Measurements from ENCODE around the gene CEP128. TPM values are rescaled to one million over a fixed set of nuclear protein-coding genes. Genes with fewer than 3 reads are reported as not detected.

CEP128 gene
- total RNA-seq, 2 experiments from 2014 or later: 18.6 to 21.6 TPM

- no peak for ATAC-seq
- POLR2A ChIA-PET: no interaction called here
Observed at GRCh38 chr14:80494769-80495168, 446.8 kb downstream of the CEP128 start.

GRCh38 chr14:80493620-80494019 is 447.9 kb downstream of the CEP128 start:
- ChIA-PET CTCF (interaction anchor here (0.7 to 1.3 kb wide), 3 partner anchors 10 to 189 kb away, joined by 3 read pairs; no protein-coding TSS in a partner anchor), POLR2A (no interaction called here)
- intact Hi-C loops (cut with DNase I, micrococcal nuclease): no loop called here
- ATAC-seq: no peak
- Mint-ChIP-seq H3K4me3 (no peak overlapping the region), H3K27me3 (no peaks in the 10 kb centered on the region), H3K27ac (no peak overlapping the region), H3K9me3 (ENCODE audit: low read depth) (no peaks in the 10 kb centered on the region), H3K36me3 (ENCODE audit: low read depth) (peaks cover 4% of the 10 kb centered on the region), H3K4me1 (peaks cover 8% of the 10 kb centered on the region)
- DNase-seq: no peak

More at GRCh38 chr14:80494769-80495168, 446.8 kb downstream of the CEP128 start:
- intact Hi-C loops (cut with DNase I, micrococcal nuclease): no loop called here
- Mint-ChIP-seq H3K27me3 (no peaks in the 10 kb centered on the region), H3K4me1 (peaks cover 8% of the 10 kb centered on the region), H3K27ac (no peak overlapping the region), H3K36me3 (ENCODE audit: low read depth) (peaks cover 4% of the 10 kb centered on the region), H3K9me3 (ENCODE audit: low read depth) (no peaks in the 10 kb centered on the region), H3K4me3 (no peak overlapping the region)
- DNase-seq: no peak
- CTCF ChIA-PET: interaction anchor here (1.1 kb wide), 1 partner anchor 27 kb away, joined by 3 read pairs; no protein-coding TSS in a partner anchor

- intact Hi-C loops (cut with DNase I, micrococcal nuclease): no loop called here
- H3K4me1 Mint-ChIP-seq: peaks cover 8% of the 10 kb centered on the region
- POLR2A ChIA-PET: no interaction called here
- H3K9me3 Mint-ChIP-seq (ENCODE audit: low read depth): no peaks in the 10 kb centered on the region
- no peak for ATAC-seq
- no peak for DNase-seq
- H3K36me3 Mint-ChIP-seq (ENCODE audit: low read depth): no peaks in the 10 kb centered on the region
- no peak overlapping the region for H3K4me3 Mint-ChIP-seq
- CTCF ChIA-PET: interaction anchor here (0.6 to 0.8 kb wide), 2 partner anchors 22 to 287 kb away, joined by 3 read pairs; no protein-coding TSS in a partner anchor
- no peaks in the 10 kb centered on the region for H3K27me3 Mint-ChIP-seq
- no peak overlapping the region for H3K27ac Mint-ChIP-seq
Observed at GRCh38 chr14:80491650-80492049, 449.9 kb downstream of the CEP128 start.

GRCh38 chr14:80491131-80491530 is 450.4 kb downstream of the CEP128 start:
- CTCF ChIA-PET: interaction anchor here (0.8 kb wide), 1 partner anchor 23 kb away, joined by 3 read pairs; no protein-coding TSS in a partner anchor

GRCh38 chr14:80489513-80489912 is 452.0 kb downstream of the CEP128 start:
- no peaks in the 10 kb centered on the region for H3K36me3 Mint-ChIP-seq (ENCODE audit: low read depth)
- POLR2A ChIA-PET: no interaction called here

More at GRCh38 chr14:80491131-80491530, 450.4 kb downstream of the CEP128 start:
- intact Hi-C loops (cut with DNase I, micrococcal nuclease): no loop called here
- ATAC-seq (peak; percentile 70), DNase-seq (peak; percentile 21)
- no peaks in the 10 kb centered on the region for H3K27me3 Mint-ChIP-seq
- POLR2A ChIA-PET: no interaction called here
- no peaks in the 10 kb centered on the region for H3K36me3 Mint-ChIP-seq (ENCODE audit: low read depth)
- peaks cover 8% of the 10 kb centered on the region for H3K4me1 Mint-ChIP-seq
- no peak overlapping the region for H3K27ac Mint-ChIP-seq
- H3K9me3 Mint-ChIP-seq (ENCODE audit: low read depth): no peaks in the 10 kb centered on the region
- H3K4me3 Mint-ChIP-seq: no peak overlapping the region

GRCh38 chr14:80485764-80486163 is 455.8 kb downstream of the CEP128 start:
- intact Hi-C loops (cut with DNase I, micrococcal nuclease): no loop called here
- ATAC-seq (no peak), DNase-seq (no peak)
- Mint-ChIP-seq H3K4me3 (no peak overlapping the region), H3K27ac (no peak overlapping the region), H3K9me3 (ENCODE audit: low read depth) (no peaks in the 10 kb centered on the region), H3K36me3 (ENCODE audit: low read depth) (no peaks in the 10 kb centered on the region), H3K27me3 (no peaks in the 10 kb centered on the region), H3K4me1 (no peaks in the 10 kb centered on the region)
- POLR2A ChIA-PET: no interaction called here
- CTCF ChIA-PET: no interaction called here

More at GRCh38 chr14:80489513-80489912, 452.0 kb downstream of the CEP128 start:
- Mint-ChIP-seq H3K27me3 (no peaks in the 10 kb centered on the region), H3K4me1 (peaks cover 8% of the 10 kb centered on the region), H3K9me3 (ENCODE audit: low read depth) (no peaks in the 10 kb centered on the region), H3K4me3 (no peak overlapping the region), H3K27ac (no peak overlapping the region)
- ATAC-seq: no peak
- no peak for DNase-seq
- intact Hi-C loops (cut with DNase I, micrococcal nuclease): no loop called here
- CTCF ChIA-PET: interaction anchor here (0.6 to 1.1 kb wide), 2 partner anchors 8 to 59 kb away, joined by 3 to 4 read pairs; no protein-coding TSS in a partner anchor

- DNase-seq (no peak), ATAC-seq (no peak)
- H3K36me3 Mint-ChIP-seq (ENCODE audit: low read depth): no peaks in the 10 kb centered on the region
- intact Hi-C loops (cut with DNase I, micrococcal nuclease): no loop called here
- H3K9me3 Mint-ChIP-seq (ENCODE audit: low read depth): no peaks in the 10 kb centered on the region
- ChIA-PET POLR2A (no interaction called here), CTCF (interaction anchor here (1.2 kb wide), 1 partner anchor 10 kb away, joined by 3 read pairs; no protein-coding TSS in a partner anchor)
- no peaks in the 10 kb centered on the region for H3K27me3 Mint-ChIP-seq
- no peak overlapping the region for H3K4me3 Mint-ChIP-seq
- no peak overlapping the region for H3K27ac Mint-ChIP-seq
- no peaks in the 10 kb centered on the region for H3K4me1 Mint-ChIP-seq
Observed at GRCh38 chr14:80483331-80483730, 458.2 kb downstream of the CEP128 start.

- no peak for DNase-seq
- H3K27ac Mint-ChIP-seq: no peak overlapping the region
- POLR2A ChIA-PET: no interaction called here
- H3K27me3 Mint-ChIP-seq: no peaks in the 10 kb centered on the region
- H3K9me3 Mint-ChIP-seq (ENCODE audit: low read depth): peaks cover 8% of the 10 kb centered on the region
- H3K4me1 Mint-ChIP-seq: no peaks in the 10 kb centered on the region
- no peak for ATAC-seq
- H3K4me3 Mint-ChIP-seq: no peak overlapping the region
- intact Hi-C loops (cut with DNase I, micrococcal nuclease): no loop called here
- CTCF ChIA-PET: interaction anchor here (0.6 kb wide), 1 partner anchor 264 kb away, joined by 4 read pairs; no protein-coding TSS in a partner anchor
- H3K36me3 Mint-ChIP-seq (ENCODE audit: low read depth): peaks cover 4% of the 10 kb centered on the region
Observed at GRCh38 chr14:80477388-80478160, 464.0 kb downstream of the CEP128 start.

GRCh38 chr14:80475074-80475473 is 466.5 kb downstream of the CEP128 start:
- ChIA-PET CTCF (no interaction called here), POLR2A (no interaction called here)
- ATAC-seq (no peak), DNase-seq (no peak)
- H3K27ac Mint-ChIP-seq: no peak overlapping the region
- peaks cover 4% of the 10 kb centered on the region for H3K36me3 Mint-ChIP-seq (ENCODE audit: low read depth)
- intact Hi-C loops (cut with DNase I, micrococcal nuclease): no loop called here
- H3K27me3 Mint-ChIP-seq: no peaks in the 10 kb centered on the region
- no peak overlapping the region for H3K4me3 Mint-ChIP-seq
- H3K4me1 Mint-ChIP-seq: no peaks in the 10 kb centered on the region
- peaks cover 15% of the 10 kb centered on the region for H3K9me3 Mint-ChIP-seq (ENCODE audit: low read depth)

- ATAC-seq (no peak), DNase-seq (no peak)
- Mint-ChIP-seq H3K36me3 (ENCODE audit: low read depth) (peaks cover 1% of the 10 kb centered on the region), H3K27me3 (no peaks in the 10 kb centered on the region), H3K9me3 (ENCODE audit: low read depth) (peaks cover 11% of the 10 kb centered on the region), H3K27ac (no peak overlapping the region), H3K4me3 (no peak overlapping the region), H3K4me1 (no peaks in the 10 kb centered on the region)
- intact Hi-C loops (cut with DNase I, micrococcal nuclease): no loop called here
- POLR2A ChIA-PET: no interaction called here
- CTCF ChIA-PET: no interaction called here
Observed at GRCh38 chr14:80468331-80469122, 473.0 kb downstream of the CEP128 start.

GRCh38 chr14:80465546-80466220 is 475.9 kb downstream of the CEP128 start:
- Mint-ChIP-seq H3K9me3 (ENCODE audit: low read depth) (peaks cover 4% of the 10 kb centered on the region), H3K36me3 (ENCODE audit: low read depth) (peaks cover 1% of the 10 kb centered on the region), H3K4me3 (no peak overlapping the region), H3K4me1 (no peaks in the 10 kb centered on the region), H3K27ac (no peak overlapping the region), H3K27me3 (no peaks in the 10 kb centered on the region)
- POLR2A ChIA-PET: no interaction called here
- DNase-seq (no peak), ATAC-seq (no peak)
- CTCF ChIA-PET: no interaction called here
- intact Hi-C loops (cut with DNase I, micrococcal nuclease): no loop called here
